ENCODE results near the gene CFAP74. TPM values are rescaled to one million over a fixed set of nuclear protein-coding genes. Genes with fewer than 3 reads are reported as not detected.

CFAP74 gene
- total and polyA plus RNA-seq, 2 of the 13 experiments (the other 11 are each of a cell fraction or from before 2014, with no cell fraction given): 0.27 to 0.62 TPM

GRCh38 chr1:2050461-2050792 lies 46.8 kb upstream of the CFAP74 start (continued):
- TF ChIP-seq, protein P1, sequence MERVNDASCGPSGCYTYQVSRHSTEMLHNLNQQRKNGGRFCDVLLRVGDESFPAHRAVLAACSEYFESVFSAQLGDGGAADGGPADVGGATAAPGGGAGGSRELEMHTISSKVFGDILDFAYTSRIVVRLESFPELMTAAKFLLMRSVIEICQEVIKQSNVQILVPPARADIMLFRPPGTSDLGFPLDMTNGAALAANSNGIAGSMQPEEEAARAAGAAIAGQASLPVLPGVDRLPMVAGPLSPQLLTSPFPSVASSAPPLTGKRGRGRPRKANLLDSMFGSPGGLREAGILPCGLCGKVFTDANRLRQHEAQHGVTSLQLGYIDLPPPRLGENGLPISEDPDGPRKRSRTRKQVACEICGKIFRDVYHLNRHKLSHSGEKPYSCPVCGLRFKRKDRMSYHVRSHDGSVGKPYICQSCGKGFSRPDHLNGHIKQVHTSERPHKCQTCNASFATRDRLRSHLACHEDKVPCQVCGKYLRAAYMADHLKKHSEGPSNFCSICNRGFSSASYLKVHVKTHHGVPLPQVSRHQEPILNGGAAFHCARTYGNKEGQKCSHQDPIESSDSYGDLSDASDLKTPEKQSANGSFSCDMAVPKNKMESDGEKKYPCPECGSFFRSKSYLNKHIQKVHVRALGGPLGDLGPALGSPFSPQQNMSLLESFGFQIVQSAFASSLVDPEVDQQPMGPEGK (CRISPR knock-in tag; IDR thresholded peaks at IDR 0.05): no peak
- TF ChIP-seq ZNF451 (CRISPR knock-in tag; IDR thresholded peaks at IDR 0.05) (0 out of 2 replicates have a peak, but pooled peaks have one; percentile 29), HNRNPUL1 (IDR thresholded peaks at IDR 0.05; ENCODE audit: low read depth, low read length) (no peak), PHF20 (CRISPR knock-in tag; IDR thresholded peaks at IDR 0.05) (no peak; the same call in 1 of the 2 replicates)

DNA sequence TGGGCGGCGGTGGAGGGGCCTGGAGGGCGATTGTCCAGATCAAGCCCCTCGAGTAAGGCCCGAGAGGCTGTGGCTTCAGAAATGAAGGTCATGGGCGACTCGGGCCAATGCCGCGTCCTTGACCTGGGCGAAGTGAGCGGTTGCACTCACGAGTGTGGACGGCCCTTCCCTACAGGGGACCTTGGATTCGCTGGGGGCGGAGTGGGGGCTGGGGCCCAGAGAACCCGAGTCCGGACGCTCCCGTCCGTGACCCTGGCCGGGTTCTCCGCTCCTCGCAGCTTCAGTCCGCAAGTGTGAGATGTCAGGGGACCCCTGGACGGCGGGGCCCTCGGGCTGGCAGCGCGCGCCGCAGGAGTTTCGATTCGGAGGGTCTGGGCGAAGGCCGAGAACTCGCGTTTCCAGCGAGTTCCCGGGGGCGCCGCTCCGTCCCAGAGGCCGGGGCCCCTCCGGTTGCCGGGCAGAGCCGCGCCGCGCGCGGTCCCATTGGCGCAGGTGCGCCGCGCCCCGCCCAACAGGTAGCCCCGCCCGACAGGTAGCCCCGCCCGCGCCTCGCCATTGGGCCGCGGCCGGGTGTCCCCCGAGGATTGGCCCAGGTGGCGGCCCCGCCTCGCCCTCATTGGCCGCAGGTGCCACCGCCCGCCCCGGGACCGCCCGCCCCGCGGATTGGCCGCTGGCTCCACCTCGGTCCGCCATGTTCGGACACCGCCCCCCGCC lies 46.3 kb upstream of the CFAP74 start, which contains the start of gene PRKCZ:
TSS of gene PRKCZ (plus strand) at position 694 of the 714 bp plus-strand sequence. CDS start 220 bp downstream, outside the sequence.
- no peak within 1 kb of the TSS for H2AFZ ChIP-seq (ENCODE audit: low read length)
- H3K36me3 ChIP-seq (replicated peaks in 1 of 2; ENCODE audit: control insufficient read depth in 1 of 2, insufficient read depth in 2 of 2, low read length in 2 of 2): no peaks in the 10 kb centered on the region
- in situ Hi-C loops (cut with HindIII; ENCODE audit: extremely low pct_ligation_motif_present, low pct_unique_long_range_greater_than_20kb) (loop anchor here (5.0 kb wide), 1 partner anchor 88 kb away; no protein-coding TSS in a partner anchor), intact Hi-C loops (cut with micrococcal nuclease; ENCODE audit: unreplicated experiment) (loop anchor here (1.0 to 5.0 kb wide), 2 partner anchors 88 to 141 kb away; no protein-coding TSS in a partner anchor)
- DNase-seq (ENCODE audit: low spot score) (peak; percentile 84), FAIRE-seq (no peak), ATAC-seq (peak; percentile 59)
- H3K79me2 ChIP-seq (ENCODE audit: insufficient read depth, low read length): peaks cover 3% of the 10 kb centered on the region
- peak within 1 kb of the TSS; percentile 80 to 90 (median 89) for H3K4me3 ChIP-seq (replicated peaks in 1 of 3; ENCODE audit: insufficient read depth in 1 of 3, low read depth in 2 of 3, low read length in 3 of 3)
- 0 out of 2 replicates have a peak, but pooled peaks cover 5% of the 10 kb centered on the region for H4K20me1 ChIP-seq (ENCODE audit: insufficient read depth, low read length)
- peak within 1 kb of the TSS; percentile 98 for H3K4me2 ChIP-seq (ENCODE audit: low read depth, low read length)
- peak within 1 kb of the TSS; percentile 99 for H3K27ac ChIP-seq (ENCODE audit: extremely low read length, insufficient read depth, low read length)
- H3K9ac ChIP-seq (ENCODE audit: insufficient read depth, low read depth, low read length): peak within 1 kb of the TSS; percentile 91
- POLR2A ChIA-PET: interaction anchor here (1.0 to 1.1 kb wide), 2 partner anchors 12 to 107 kb away, joined by 3 read pairs; no protein-coding TSS in a partner anchor
- peaks cover 2 to 8% of the 10 kb centered on the region in 2 experiments; a peak in 1 of 5 replicates for H3K27me3 ChIP-seq (ENCODE audit: control insufficient read depth in 1 of 2, insufficient read depth in 2 of 2, low read length in 2 of 2)
- 2% methylated on average over 9 of the region's 83 CpGs for WGBS (ENCODE audit: low lambda C conversion rate)
- no peaks in the 10 kb centered on the region for H3K9me3 ChIP-seq (ENCODE audit: low read length)
- CTCF ChIA-PET (ENCODE audit: low intra/inter-chr PET ratio, low total read pairs): no interaction called here
- H3K4me1 ChIP-seq (ENCODE audit: insufficient read depth, low read length): peaks cover 68% of the 10 kb centered on the region
- BruUV-seq (replicated peaks): no TSS peak
- TF ChIP-seq HOXA3 (CRISPR knock-in tag; IDR thresholded peaks at IDR 0.05) (no peak; the same call in 1 of the 2 replicates), NR2C2 (CRISPR knock-in tag; IDR thresholded peaks at IDR 0.05; ENCODE audit: borderline replicate concordance) (peak; percentile 82), ZNF761 (CRISPR knock-in tag; conservative IDR thresholded peaks at IDR 0.05) (no peak), SCMH1 (CRISPR knock-in tag; IDR thresholded peaks at IDR 0.05; ENCODE audit: borderline replicate concordance) (no peak), ZNF160 (CRISPR knock-in tag; IDR thresholded peaks at IDR 0.05) (no peak), AKNA (CRISPR knock-in tag; IDR thresholded peaks at IDR 0.05; ENCODE audit: borderline replicate concordance) (no peak), MTF1 (CRISPR knock-in tag; IDR thresholded peaks at IDR 0.05) (no peak), RNF2 (conservative IDR thresholded peaks at IDR 0.05; ENCODE audit: low read depth) (0 out of 2 replicates have a peak, but pooled peaks have one; percentile 8), ZNF781 (CRISPR knock-in tag; IDR thresholded peaks at IDR 0.05; ENCODE audit: borderline replicate concordance, not compliant biosample characterization) (peak; percentile 15)
- TF ChIP-seq, protein P2, sequence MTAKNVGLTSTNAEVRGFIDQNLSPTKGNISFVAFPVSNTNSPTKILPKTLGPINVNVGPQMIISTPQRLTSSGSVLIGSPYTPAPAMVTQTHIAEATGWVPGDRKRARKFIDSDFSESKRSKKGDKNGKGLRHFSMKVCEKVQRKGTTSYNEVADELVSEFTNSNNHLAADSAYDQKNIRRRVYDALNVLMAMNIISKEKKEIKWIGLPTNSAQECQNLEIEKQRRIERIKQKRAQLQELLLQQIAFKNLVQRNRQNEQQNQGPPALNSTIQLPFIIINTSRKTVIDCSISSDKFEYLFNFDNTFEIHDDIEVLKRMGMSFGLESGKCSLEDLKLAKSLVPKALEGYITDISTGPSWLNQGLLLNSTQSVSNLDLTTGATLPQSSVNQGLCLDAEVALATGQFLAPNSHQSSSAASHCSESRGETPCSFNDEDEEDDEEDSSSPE (CRISPR knock-in tag; IDR thresholded peaks at IDR 0.05): no peak

All from HepG2 (cell line).